Muscle of arm (tissue), 12 donors: ENCODE results near the gene JAZF1. TPM values are rescaled to one million over a fixed set of nuclear protein-coding genes. Genes with fewer than 3 reads are reported as not detected.
A peak's percentile ranks its signal among the peaks of the same experiment; 100 is the strongest.

ENCODE experiments used
- DNase-seq: peaks from one replicate; pipeline ENCODE4 v3.0.0-alpha.2; 2013
- polyA plus RNA-seq, 12 donors: library from polyadenylated mRNA; unstranded; fragments of 120-200 nt; gene quantifications; one replicate each; pipeline ENCODE4 v1.2.1, GENCODE V29; 2013; ENCODE audit not compliant: insufficient read length in 12 of 12

Gene JAZF1
- polyA plus RNA-seq, 12 donors = 21.4 to 36.4 (median 32.8) TPM; not detected in 1

- no peak for DNase-seq
Measured at GRCh38 chr7:28077616-28078015, 103.0 kb downstream of the JAZF1 start.

DNA sequence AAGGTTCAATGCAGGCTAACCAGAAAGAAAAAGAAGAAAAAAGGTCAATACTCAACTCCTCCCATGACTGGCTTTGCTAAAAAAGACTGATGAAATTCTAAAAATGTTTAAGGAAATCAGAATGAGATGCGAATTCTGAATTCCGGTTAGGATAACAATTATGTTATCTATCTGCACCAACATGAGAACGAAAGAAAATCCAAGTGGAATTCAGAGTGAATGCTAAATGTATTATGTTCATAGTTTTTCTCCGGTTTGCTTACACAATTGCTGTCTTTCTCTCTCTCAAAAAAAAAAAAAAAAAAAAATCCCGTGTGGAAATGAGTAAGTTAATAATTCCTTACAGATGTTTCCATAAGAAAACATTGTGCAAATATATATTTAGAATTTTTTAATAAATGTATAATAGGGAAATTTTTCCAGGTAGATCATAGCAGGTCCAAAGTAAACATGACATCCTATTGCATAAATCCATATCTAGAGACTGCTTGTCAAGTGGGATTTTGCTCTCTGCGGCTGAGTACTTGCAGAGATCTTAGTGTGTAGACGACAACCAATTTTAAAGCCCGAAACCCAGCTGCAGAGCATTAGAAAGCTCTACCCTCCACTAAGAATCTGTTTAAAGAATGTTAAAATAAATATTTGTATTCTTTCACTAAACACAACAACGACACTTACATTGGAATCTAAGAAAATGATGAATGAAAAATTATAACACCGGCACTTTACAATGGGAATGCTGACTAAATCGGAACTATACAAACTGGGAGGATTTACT is 104.0 kb downstream of the JAZF1 start:
- DNase-seq = no peak

DNA sequence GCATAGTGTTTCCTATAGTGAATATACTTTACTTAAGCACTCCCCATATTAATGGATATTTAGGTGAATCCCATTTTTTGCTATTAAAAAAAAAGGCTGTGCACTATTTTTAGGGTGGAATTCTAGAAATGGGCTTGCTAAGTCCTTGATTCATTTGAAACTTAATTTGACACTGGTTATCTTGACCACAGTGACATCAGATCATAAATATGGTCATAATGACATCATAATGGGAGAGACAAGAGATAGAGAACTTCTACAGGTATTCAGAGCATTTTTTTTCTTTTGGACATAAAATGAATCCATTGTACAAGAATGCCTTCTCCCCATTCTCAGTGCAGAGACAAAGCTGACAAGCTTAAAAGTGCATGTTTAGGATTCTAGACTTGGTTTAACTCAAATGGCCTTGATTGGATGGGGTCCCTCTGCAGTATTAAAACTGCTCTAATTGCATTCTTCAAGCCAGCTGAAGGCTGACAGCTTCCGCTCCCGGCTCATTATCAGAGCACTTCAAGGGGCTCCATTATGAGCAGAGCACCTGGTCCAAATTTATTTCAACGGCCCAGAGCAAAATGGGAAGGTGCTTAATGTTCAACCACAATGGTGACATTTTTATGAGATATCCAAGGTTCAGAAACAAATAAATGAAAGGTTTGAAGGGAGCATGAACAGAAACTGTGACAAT is 104.8 kb downstream of the JAZF1 start:
- no peak for DNase-seq

GRCh38 chr7:28072876-28073514 is 107.6 kb downstream of the JAZF1 start:
- no peak for DNase-seq

GRCh38 chr7:28071570-28071969 is 109.0 kb downstream of the JAZF1 start:
- DNase-seq = no peak

GRCh38 chr7:28070297-28071055 is 110.1 kb downstream of the JAZF1 start:
- no peak for DNase-seq

GRCh38 chr7:28069807-28070206 is 110.8 kb downstream of the JAZF1 start:
- DNase-seq = peak; percentile 91

GRCh38 chr7:28069388-28069787 is 111.2 kb downstream of the JAZF1 start:
- no peak for DNase-seq

DNA sequence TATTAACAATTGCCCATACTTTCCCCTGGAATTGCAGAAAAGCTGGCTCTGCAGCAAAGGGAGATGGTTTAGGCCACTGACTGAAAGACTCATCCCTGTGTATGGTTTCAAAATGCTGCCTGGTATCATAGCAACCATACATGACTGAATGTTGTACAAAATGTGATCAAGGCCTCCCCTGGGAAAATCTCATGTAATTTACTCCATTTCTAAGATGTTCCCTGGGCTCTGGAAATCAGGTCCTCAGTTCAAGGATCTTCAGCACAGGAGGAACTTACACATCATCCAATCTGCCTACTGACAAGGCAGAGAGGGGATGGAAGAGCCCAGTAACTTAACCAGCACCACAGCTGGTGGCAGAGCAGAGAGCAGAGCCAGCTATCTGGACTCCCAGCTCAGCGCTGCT is 111.8 kb downstream of the JAZF1 start:
- peak; percentile 64 for DNase-seq

GRCh38 chr7:28067171-28067570 is 113.4 kb downstream of the JAZF1 start:
- DNase-seq = no peak

- peak; percentile 85 for DNase-seq
Measured at GRCh38 chr7:28065721-28066285, 114.8 kb downstream of the JAZF1 start.

DNA sequence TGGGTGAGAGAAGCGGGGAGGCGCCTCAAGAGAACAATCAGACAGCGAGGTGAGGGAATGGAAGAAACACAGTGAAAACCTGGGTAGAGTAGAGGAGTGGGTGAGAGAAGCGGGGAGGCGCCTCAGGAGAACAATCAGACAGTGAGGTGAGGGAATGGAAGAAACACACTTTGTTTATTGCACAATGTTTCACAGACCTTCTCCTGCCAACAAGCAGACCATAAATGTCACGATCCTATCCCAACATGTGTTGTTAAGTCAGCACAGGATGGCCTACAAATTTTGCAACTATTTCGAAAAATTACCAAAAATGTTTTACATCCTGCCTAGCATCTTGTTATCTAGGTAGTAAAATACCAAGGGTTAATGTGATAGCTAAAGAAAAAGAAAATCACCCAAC is 115.3 kb downstream of the JAZF1 start:
- DNase-seq = no peak

DNA sequence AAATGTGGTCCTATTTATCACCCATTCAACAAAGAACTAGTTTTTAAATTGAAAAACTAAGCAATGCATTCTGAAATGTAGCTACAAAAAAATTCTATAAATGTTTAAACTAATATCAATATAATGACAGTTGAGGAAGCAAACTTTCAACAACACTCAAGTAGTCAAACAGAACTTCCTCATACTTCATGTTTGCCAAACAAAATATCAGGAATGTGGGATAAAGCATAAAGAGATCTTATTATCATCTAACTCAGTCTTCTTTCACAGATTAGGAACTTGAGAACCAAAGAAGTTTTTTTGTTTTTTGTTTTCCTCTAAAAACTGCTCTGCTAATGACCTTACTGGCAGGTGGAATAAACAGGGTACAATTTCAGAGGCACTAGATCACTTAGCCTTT is 116.2 kb downstream of the JAZF1 start:
- DNase-seq = no peak

DNA sequence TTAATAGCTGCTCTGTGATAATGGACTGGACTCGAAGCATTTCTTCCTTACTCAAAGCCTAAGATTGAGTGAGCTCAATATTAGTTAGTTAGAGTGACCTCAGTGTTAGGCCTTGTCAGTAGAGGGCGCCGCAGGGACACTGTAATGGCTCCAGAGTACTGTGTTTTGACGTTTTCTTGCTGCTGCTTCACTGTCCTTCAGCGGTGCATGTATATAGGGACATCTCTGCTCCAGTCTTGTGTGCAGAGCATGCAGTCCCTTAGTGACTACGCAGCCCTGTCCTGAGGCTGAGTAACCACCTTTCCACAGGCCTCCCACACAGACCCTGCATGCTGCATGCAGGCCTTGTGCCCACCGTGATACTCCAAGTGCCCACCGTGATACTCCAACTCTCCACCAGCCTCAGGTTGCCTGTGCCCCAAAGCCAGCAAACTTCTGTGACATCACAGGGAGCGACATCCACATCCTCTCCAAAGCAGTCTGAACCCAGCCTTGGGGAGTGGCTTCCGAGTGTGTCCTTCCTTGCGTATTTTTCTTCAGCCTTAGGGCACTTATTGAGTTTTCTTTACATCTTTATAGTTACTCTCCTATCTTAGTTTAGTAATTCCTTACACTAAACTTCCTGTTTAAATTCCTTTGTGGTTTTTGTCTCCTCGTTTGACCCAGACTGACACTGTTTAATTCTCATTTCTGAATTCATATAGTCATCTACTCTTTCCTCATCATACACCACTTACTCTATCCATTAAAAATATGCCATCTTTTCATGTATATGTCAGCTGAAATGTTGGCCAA is 118.2 kb downstream of the JAZF1 start:
- peak; percentile 79 for DNase-seq

DNA sequence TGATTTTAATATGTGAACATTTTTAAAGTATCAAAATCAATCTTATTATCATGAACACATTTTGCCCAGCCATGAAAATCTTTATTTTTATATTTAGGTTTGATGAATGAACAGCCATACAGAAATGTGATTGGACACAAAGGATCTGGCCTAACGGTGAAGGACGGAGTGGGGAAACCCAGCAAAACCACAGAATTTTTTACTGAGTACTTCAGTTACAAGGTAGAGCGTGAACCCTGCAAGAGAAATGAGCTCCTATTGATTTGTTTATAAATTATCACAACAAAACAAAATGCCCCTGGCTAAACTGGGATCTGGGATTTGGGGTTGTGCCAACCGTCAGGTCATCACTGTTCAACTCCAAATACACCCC is 118.8 kb downstream of the JAZF1 start:
- DNase-seq = no peak

- DNase-seq = no peak
Measured at GRCh38 chr7:28060371-28060950, 120.1 kb downstream of the JAZF1 start.

- DNase-seq = no peak
Measured at GRCh38 chr7:28055161-28055544, 125.4 kb downstream of the JAZF1 start.

DNA sequence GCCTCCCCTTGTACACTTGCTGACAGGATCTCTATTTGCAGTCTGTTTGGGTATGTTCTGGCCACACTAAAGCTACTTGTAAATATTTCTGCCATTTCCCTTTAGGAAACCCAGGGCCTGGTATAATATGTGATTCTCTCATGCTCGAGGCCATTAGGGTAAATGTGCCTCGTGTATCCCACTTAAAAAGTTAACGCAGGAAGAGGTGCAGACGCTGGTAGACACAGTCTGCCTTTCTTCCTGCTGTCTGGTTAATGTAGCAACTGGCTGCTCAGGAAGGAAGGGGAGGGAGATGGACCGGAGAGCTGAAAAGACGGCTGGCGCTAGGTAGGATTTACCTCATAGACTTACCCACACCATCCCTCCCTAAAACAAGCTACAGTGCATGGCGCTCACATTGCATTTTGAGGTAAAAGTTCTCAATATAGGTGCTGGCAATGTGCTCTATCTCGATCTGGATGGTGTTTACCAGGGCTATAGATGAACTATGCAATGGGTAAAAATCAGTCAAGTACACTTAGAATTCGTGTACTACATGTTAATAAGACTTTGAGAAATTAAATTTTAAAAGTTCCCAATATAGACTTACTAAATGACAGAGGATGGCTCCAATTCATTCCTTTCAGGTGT is 125.9 kb downstream of the JAZF1 start:
- DNase-seq = no peak

DNA sequence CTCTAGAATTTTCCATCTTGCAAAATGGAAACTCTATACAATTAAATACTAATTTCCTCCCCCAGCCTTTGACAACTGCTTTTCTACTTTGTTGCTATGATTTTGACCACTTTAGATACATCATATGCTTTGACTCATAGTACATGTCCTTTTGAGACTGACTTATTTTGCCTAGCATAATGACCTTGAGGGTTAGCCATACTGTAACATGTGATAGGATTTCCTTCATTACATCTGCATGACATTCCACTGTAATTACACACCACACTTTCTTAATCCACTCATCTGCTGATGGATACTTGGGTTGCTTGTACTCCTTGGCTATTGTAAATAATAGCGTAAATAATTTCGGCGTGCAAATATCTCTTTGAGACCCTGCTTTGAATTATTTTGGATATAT is 127.7 kb downstream of the JAZF1 start:
- DNase-seq = no peak

GRCh38 chr7:28048694-28049093 is 131.9 kb downstream of the JAZF1 start:
- DNase-seq = no peak
